SJCRH30 (cell line): ENCODE data around the gene CEP70. TPM values are rescaled to one million over a fixed set of nuclear protein-coding genes. Genes with fewer than 3 reads are reported as not detected.
"Not testable (repeated sequence)": the region's sequence is repeated elsewhere in the genome, so short reads cannot be mapped to it uniquely, and the experiment has no call there.

ENCODE experiments used
- DNase-seq, 2 experiments: peaks; one replicate each; pipeline ENCODE4 v3.0.0-alpha.2; 2015 to 2020
- H3K27ac ChIP-seq: fragments of 250-450 bp; sonication (Bioruptor Pico); 2 replicates; pipeline ENCODE4 v1.5.1; 2020; ENCODE audit warnings: mild to moderate bottlenecking, moderate library complexity
- H3K27me3 ChIP-seq: fragments of 250-450 bp; sonication (Bioruptor Pico); 2 replicates; pipeline ENCODE4 v1.5.1; 2020; ENCODE audit warnings: mild to moderate bottlenecking, moderate library complexity
- H3K36me3 ChIP-seq: fragments of 250-450 bp; sonication (Bioruptor Pico); 2 replicates; pipeline ENCODE4 v1.5.1; 2020; ENCODE audit warnings: mild to moderate bottlenecking, moderate library complexity
- H3K4me1 ChIP-seq: fragments of 250-450 bp; sonication (Bioruptor Pico); 2 replicates; pipeline ENCODE4 v1.5.1; 2020; ENCODE audit warnings: mild to moderate bottlenecking, moderate library complexity
- H3K4me3 ChIP-seq: fragments of 250-450 bp; sonication (Bioruptor Pico); 2 replicates; pipeline ENCODE4 v1.5.1; 2020; ENCODE audit warnings: mild to moderate bottlenecking, moderate library complexity
- H3K9me3 ChIP-seq: fragments of 250-450 bp; sonication (Bioruptor Pico); replicated peaks from 2 replicates; pipeline ENCODE4 v1.5.1; 2020; ENCODE audit warnings: mild to moderate bottlenecking, moderate library complexity
- total RNA-seq: library from RNA; depleted of rRNA; stranded (reverse); fragments of >200 nt; shearing (Covaris generic); gene quantifications from 2 replicates; pipeline ENCODE4 v1.2.3, GENCODE V29; 2014; rRNA removed

The CEP70 gene
- 43.5 and 48.8 TPM in 2 replicates for total RNA-seq

- Histone ChIP-seq H3K36me3 (peaks cover 3% of the 10 kb centered on the region; the same call in 1 of the 2 replicates), H3K4me3 (peak within 1 kb of the TSS; percentile 85), H3K27me3 (no peaks in the 10 kb centered on the region), H3K9me3 (no peaks in the 10 kb centered on the region), H3K27ac (peak within 1 kb of the TSS; percentile 81), H3K4me1 (peaks cover 2% of the 10 kb centered on the region; the same call in 1 of the 2 replicates)
- peak; percentile 94 to 97 for DNase-seq
Measured at GRCh38 chr3:138594150-138594934, at the start of gene CEP70. Gene CEP70 (minus strand): TSS chr3:138594260. CDS start chr3:138572927, 21,333 bp downstream.

DNA sequence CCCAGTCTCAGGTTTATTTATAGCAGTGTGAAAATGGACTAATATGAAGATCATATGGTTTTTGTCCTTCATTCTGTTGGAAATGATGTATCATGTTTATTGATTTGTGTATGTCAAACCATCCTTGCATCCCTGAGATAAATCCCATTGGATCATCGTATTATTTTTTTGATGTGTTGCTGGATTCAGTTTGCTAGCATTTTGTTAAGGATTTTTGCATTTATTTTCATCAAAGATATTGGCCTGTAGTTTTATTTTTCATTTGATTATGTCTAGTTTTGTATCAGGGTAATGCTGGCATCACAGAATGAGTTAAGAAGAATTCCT lies 48.8 kb upstream of the CEP70 start:
- Histone ChIP-seq H3K4me3 (no peak overlapping the region), H3K27me3 (no peaks in the 10 kb centered on the region), H3K27ac (no peak overlapping the region), H3K9me3 (peaks cover 7% of the 10 kb centered on the region), H3K36me3 (no peaks in the 10 kb centered on the region), H3K4me1 (no peaks in the 10 kb centered on the region)
- DNase-seq: no peak

DNA sequence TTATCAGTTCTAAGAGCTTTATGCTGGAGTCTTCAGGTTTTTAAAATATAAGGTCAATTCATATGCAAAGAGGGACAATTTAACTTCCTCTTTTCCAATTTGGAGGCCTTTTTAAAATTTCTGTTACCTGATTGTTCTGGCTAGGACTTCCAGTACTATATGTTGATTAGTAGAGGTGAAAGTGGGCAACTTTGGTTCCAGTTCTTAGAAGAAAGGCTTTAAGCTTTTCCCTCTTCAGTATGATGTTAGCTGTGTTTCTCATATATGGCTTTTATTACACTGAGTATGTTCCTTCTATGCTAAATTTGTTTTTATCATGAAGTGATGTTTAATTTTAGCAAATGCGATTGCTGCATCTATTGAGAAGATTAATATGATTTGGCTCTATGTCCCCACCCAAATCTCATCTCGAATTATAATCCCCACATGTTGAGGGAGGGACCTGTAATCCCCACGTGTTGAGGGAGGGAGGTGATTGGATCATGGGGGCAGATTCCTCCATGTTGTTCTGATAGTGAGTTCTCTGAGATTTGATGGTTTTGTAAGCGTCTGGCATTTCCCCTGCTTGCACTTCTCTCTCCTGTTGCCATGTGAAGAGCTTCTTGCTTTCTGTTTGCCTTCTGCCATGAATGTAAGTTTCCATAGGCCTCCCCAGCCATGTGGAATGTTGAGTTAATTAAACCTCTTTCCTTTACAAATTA lies 48.3 kb upstream of the CEP70 start:
- H3K27ac ChIP-seq: no peak overlapping the region
- H3K36me3 ChIP-seq: no peaks in the 10 kb centered on the region
- no peak overlapping the region for H3K4me3 ChIP-seq
- H3K4me1 ChIP-seq: no peaks in the 10 kb centered on the region
- H3K9me3 ChIP-seq: peaks cover 7% of the 10 kb centered on the region
- no peaks in the 10 kb centered on the region for H3K27me3 ChIP-seq
- DNase-seq: no peak

- DNase-seq: no peak
- H3K9me3 ChIP-seq: no peaks in the 10 kb centered on the region; the same call in 1 of the 2 replicates
- H3K4me1 ChIP-seq: no peaks in the 10 kb centered on the region
- no peak overlapping the region for H3K4me3 ChIP-seq
- H3K27ac ChIP-seq: no peak overlapping the region
- no peaks in the 10 kb centered on the region for H3K36me3 ChIP-seq
- no peaks in the 10 kb centered on the region for H3K27me3 ChIP-seq
Measured at GRCh38 chr3:138640537-138640936, 46.5 kb upstream of the CEP70 start.

- no peak overlapping the region for H3K27ac ChIP-seq
- no peaks in the 10 kb centered on the region for H3K4me1 ChIP-seq
- H3K4me3 ChIP-seq: no peak overlapping the region
- H3K9me3 ChIP-seq: no peaks in the 10 kb centered on the region; the same call in 1 of the 2 replicates
- H3K27me3 ChIP-seq: no peaks in the 10 kb centered on the region
- H3K36me3 ChIP-seq: peaks cover 1% of the 10 kb centered on the region; the same call in 1 of the 2 replicates
- no peak for DNase-seq
Measured at GRCh38 chr3:138638641-138639040, 44.6 kb upstream of the CEP70 start.

GRCh38 chr3:138629526-138629925 lies 35.5 kb upstream of the CEP70 start:
- H3K36me3 ChIP-seq: peaks cover 6% of the 10 kb centered on the region; the same call in 1 of the 2 replicates
- H3K9me3 ChIP-seq: no peaks in the 10 kb centered on the region
- no peak overlapping the region for H3K4me3 ChIP-seq
- DNase-seq: no peak
- no peaks in the 10 kb centered on the region for H3K4me1 ChIP-seq
- no peaks in the 10 kb centered on the region for H3K27me3 ChIP-seq
- no peak overlapping the region for H3K27ac ChIP-seq

- Histone ChIP-seq H3K4me1 (no peaks in the 10 kb centered on the region), H3K4me3 (no peak overlapping the region), H3K27ac (no peak overlapping the region), H3K36me3 (peaks cover 5% of the 10 kb centered on the region; the same call in 1 of the 2 replicates), H3K9me3 (no peaks in the 10 kb centered on the region), H3K27me3 (no peaks in the 10 kb centered on the region)
- no peak for DNase-seq
Measured at GRCh38 chr3:138625707-138626365, 31.8 kb upstream of the CEP70 start.

- Histone ChIP-seq H3K4me1 (no peaks in the 10 kb centered on the region), H3K9me3 (no peaks in the 10 kb centered on the region)
Measured at GRCh38 chr3:138624518-138624917, 30.5 kb upstream of the CEP70 start.

GRCh38 chr3:138620431-138620830 lies 26.4 kb upstream of the CEP70 start:
- Histone ChIP-seq H3K36me3 (peaks cover 2% of the 10 kb centered on the region; the same call in 1 of the 2 replicates), H3K4me1 (no peaks in the 10 kb centered on the region), H3K27ac (no peak overlapping the region), H3K9me3 (no peaks in the 10 kb centered on the region), H3K27me3 (no peaks in the 10 kb centered on the region), H3K4me3 (no peak overlapping the region)
- DNase-seq: no peak

More at GRCh38 chr3:138624518-138624917, 30.5 kb upstream of the CEP70 start:
- Histone ChIP-seq H3K36me3 (peaks cover 5% of the 10 kb centered on the region; the same call in 1 of the 2 replicates), H3K4me3 (no peak overlapping the region), H3K27me3 (no peaks in the 10 kb centered on the region), H3K27ac (no peak overlapping the region)
- DNase-seq: no peak

DNA sequence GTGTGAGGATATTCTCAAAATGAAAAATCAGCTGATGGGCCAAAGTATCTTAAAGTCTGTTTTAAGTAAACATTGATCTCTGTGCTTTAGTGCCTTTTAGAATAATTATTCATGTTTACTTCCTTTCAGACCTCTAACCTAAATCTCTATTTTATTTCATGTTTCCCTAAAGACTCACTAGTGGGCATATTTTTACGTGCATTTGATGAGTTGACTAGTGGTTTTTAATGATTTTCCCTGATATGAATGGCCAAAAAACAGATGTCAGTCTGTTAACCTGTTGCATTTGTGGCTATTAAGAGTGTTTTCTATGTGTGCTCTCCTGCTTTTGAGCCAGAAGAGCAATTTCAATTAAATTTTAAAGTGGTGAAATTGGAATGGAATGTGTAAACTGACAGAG lies 21.4 kb upstream of the CEP70 start:
- Histone ChIP-seq H3K4me3 (no peak overlapping the region), H3K36me3 (no peaks in the 10 kb centered on the region; the same call in 1 of the 2 replicates), H3K4me1 (no peaks in the 10 kb centered on the region), H3K27ac (no peak overlapping the region), H3K27me3 (no peaks in the 10 kb centered on the region), H3K9me3 (no peaks in the 10 kb centered on the region)
- DNase-seq: no peak

GRCh38 chr3:138609898-138610266 lies 15.8 kb upstream of the CEP70 start:
- no peaks in the 10 kb centered on the region for H3K9me3 ChIP-seq
- H3K4me3 ChIP-seq: peak overlapping the region; percentile 69
- H3K27me3 ChIP-seq: no peaks in the 10 kb centered on the region
- H3K27ac ChIP-seq: no peak overlapping the region
- no peak for DNase-seq
- peaks cover 6% of the 10 kb centered on the region; the same call in 1 of the 2 replicates for H3K4me1 ChIP-seq
- no peaks in the 10 kb centered on the region for H3K36me3 ChIP-seq

GRCh38 chr3:138608322-138609135 lies 14.5 kb upstream of the CEP70 start, which contains the start of gene FAIM:
Gene FAIM (plus strand): TSS chr3:138608771. CDS start chr3:138619727, 10,956 bp downstream.
- peak; percentile 79 to 83 for DNase-seq
- peaks cover 6% of the 10 kb centered on the region; the same call in 1 of the 2 replicates for H3K4me1 ChIP-seq
- H3K27ac ChIP-seq: peak within 1 kb of the TSS; percentile 71
- H3K9me3 ChIP-seq: no peaks in the 10 kb centered on the region
- no peaks in the 10 kb centered on the region for H3K27me3 ChIP-seq
- no peaks in the 10 kb centered on the region for H3K36me3 ChIP-seq
- H3K4me3 ChIP-seq: peak within 1 kb of the TSS; percentile 69

DNA sequence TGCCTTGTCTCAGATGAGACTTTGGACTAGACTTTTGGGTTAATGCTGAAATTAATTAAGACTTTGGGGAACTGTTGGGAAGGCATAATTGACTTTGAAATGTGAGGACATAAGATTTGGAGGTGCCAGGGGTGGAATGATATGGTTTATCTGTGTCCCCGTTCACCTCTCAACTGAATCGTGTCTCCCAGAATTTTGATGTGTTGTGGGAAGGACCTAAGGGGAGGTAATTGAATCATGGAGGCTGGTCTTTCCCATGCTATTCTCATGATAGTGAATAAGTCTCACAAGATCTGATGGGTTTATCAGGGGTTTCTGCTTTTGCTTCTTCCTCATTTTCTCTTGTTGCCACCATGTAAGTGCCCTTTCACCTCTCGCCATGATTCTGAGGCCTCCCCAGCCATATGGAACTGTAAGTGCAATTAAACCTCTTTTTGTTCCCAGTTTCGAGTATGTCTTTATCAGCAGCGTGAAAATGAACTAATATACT lies 10.1 kb upstream of the CEP70 start:
- not testable (repeated sequence) for H3K27ac ChIP-seq, DNase-seq, H3K4me1 ChIP-seq, H3K36me3 ChIP-seq, H3K4me3 ChIP-seq, H3K9me3 ChIP-seq, H3K27me3 ChIP-seq

GRCh38 chr3:138601661-138602060 lies 7.6 kb upstream of the CEP70 start:
- not testable (repeated sequence) for H3K27me3 ChIP-seq, H3K4me1 ChIP-seq, H3K36me3 ChIP-seq, DNase-seq, H3K4me3 ChIP-seq, H3K9me3 ChIP-seq, H3K27ac ChIP-seq
